BE2C (cell line): Measurements from ENCODE around the gene LENEP.

Experiments used
- DNase-seq: peaks from one replicate; pipeline ENCODE4 v3.0.0-alpha.2; 2020
- H3K27me3 ChIP-seq: fragments of 250-450 bp; sonication (Bioruptor Pico); 2 replicates; pipeline ENCODE4 v1.5.1; 2020; ENCODE audit warnings: mild to moderate bottlenecking
- H3K36me3 ChIP-seq: fragments of 250-450 bp; sonication (Bioruptor Pico); 2 replicates; pipeline ENCODE4 v1.5.1; 2020; ENCODE audit warnings: mild to moderate bottlenecking
- H3K4me1 ChIP-seq: fragments of 250-450 bp; sonication (Bioruptor Pico); 2 replicates; pipeline ENCODE4 v1.5.1; 2020
- H3K4me3 ChIP-seq: 2 replicates; pipeline ENCODE4 v1.5.1; 2011; ENCODE audit warnings: low read depth, low read length
- H3K9me3 ChIP-seq: fragments of 250-450 bp; sonication (Bioruptor Pico); 2 replicates; pipeline ENCODE4 v1.5.1; 2020
- CTCF ChIP-seq: IDR thresholded peaks from 2 replicates; pipeline ENCODE4 v1.5.1; 2012; ENCODE audit warnings: mild to moderate bottlenecking, low read depth, low read length

LENEP gene

DNA sequence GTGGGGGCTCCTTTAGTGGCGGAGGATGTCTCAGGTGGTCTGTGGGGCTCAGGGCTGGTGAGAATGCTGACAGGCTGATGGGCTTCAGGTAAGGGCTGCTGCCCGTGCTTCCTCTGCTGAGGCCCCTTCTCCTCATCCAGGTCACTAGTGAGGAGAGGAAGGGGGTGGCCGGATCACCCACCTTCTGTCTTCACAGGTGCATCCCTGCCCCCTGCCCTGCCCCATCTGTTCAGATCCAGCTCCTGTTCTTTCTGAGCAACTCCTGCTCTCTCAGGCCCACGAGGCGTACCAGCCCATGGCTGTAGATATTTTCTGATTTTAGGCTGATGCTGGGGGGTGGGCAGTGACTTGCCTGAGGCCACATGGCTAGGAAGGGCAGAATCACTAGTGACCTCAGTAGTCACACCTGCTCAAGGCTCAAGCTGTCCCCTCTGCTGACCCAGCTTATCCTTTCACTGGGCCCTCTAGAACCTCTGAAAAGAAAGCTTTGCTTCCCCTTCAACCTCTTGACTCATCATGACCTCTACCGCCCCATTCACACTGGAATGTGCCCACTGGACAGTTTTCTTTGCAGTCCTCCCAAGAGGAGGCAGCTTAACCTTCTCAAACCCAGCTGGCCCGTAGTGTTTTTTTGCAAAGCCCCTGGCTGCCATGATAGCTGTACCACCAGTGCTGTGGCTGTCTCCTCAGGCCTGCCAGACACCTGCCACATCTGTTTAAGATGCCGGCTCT lies 25.4 kb downstream of the LENEP start:
- Histone ChIP-seq H3K36me3 (peaks cover 17% of the 10 kb centered on the region), H3K27me3 (no peaks in the 10 kb centered on the region), H3K4me3 (no peak overlapping the region), H3K4me1 (peaks cover 11% of the 10 kb centered on the region), H3K9me3 (no peaks in the 10 kb centered on the region)
- TF ChIP-seq CTCF: no peak
- DNase-seq: no peak

DNA sequence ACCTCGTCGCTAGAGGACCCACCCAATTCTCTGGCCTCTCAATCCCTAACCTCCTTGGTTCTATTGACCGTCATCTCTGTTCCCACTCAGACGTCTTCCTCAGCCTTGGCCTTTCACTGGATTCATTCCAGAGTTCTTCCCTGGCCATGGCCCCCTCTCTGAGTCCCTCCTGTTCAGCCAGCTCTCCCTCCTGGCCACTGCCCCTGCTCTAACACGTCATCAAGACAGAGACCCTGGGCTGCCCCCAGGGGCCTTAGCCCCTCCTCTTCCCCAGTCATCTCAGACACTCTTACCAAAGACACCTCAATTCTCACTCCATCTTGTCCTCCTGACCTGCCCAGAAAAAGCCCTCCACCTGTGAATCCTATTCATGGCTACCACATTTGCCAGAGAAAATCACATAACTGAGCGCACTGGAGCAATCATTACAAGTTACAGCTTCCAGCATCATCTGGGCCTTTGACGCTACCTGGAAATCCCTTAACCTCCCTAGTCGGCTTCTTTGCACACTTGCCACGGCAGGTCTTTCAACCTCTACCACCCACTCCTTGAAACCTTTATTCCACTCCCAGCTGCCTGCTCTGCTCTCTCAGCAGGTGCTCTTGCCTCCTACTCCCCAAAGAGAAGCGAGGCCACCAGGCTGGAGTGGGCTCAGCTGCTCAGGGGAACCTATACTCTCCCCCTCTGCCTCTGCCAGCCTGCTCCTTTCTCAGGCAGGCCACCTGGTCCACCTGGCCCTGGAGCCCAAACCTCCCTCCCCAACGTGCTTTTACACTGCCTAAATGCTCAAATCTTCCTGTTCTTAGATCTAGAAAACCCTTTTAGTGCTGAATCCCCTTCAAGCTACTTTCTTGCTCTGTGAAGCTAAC lies 26.2 kb downstream of the LENEP start:
- no peak for DNase-seq
- Histone ChIP-seq H3K9me3 (no peaks in the 10 kb centered on the region), H3K4me3 (no peak overlapping the region), H3K27me3 (no peaks in the 10 kb centered on the region), H3K36me3 (peaks cover 16% of the 10 kb centered on the region), H3K4me1 (peaks cover 11% of the 10 kb centered on the region)
- no peak for TF ChIP-seq CTCF

GRCh38 chr1:155022136-155022926 lies 28.9 kb downstream of the LENEP start:
- no peak for TF ChIP-seq CTCF
- Histone ChIP-seq H3K4me3 (no peak overlapping the region), H3K9me3 (no peaks in the 10 kb centered on the region), H3K4me1 (peaks cover 5% of the 10 kb centered on the region; the same call in 1 of the 2 replicates), H3K27me3 (no peaks in the 10 kb centered on the region), H3K36me3 (no peaks in the 10 kb centered on the region)
- no peak for DNase-seq

- TF ChIP-seq CTCF: no peak
These were observed 29.5 kb downstream of the LENEP start for GRCh38 chr1:155022927-155023236.

DNA sequence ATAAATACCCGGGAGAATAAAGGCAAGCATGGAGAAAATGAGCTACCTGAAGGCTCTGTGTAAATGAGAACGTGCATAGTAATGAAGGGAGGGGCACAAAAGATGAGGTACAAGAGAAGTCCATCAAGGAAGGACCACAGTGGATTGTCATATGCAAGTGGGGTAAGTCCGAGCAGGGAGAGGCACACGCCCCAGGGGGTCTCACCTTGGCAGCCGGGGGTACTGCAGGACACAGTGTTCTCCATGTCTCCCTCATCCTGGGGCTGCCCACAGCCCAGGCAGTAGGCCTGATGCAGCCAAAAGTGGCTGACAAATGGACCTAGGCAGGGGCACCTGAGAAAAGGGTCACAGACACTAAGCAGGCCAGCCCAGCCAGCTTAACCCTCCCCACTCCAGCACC lies 30.2 kb downstream of the LENEP start:
- Histone ChIP-seq H3K36me3 (no peaks in the 10 kb centered on the region), H3K4me1 (no peaks in the 10 kb centered on the region), H3K27me3 (no peaks in the 10 kb centered on the region), H3K4me3 (no peak overlapping the region), H3K9me3 (no peaks in the 10 kb centered on the region)
- no peak for TF ChIP-seq CTCF
- DNase-seq: no peak

More at GRCh38 chr1:155022927-155023236, 29.5 kb downstream of the LENEP start:
- H3K27me3 ChIP-seq: no peaks in the 10 kb centered on the region
- no peaks in the 10 kb centered on the region for H3K9me3 ChIP-seq
- H3K4me1 ChIP-seq: peaks cover 2% of the 10 kb centered on the region; the same call in 1 of the 2 replicates
- no peak overlapping the region for H3K4me3 ChIP-seq
- no peaks in the 10 kb centered on the region for H3K36me3 ChIP-seq
- no peak for DNase-seq
